ENCODE results near the gene SLC4A2. TPM values are rescaled to one million over a fixed set of nuclear protein-coding genes. Genes with fewer than 3 reads are reported as not detected.
"Not testable (repeated sequence)": the region's sequence is repeated elsewhere in the genome, so short reads cannot be mapped to it uniquely, and the experiment has no call there.

The SLC4A2 gene
- polyA plus RNA-seq (2012; ENCODE audit: low read depth, missing spikeins), result 34.9 TPM

GRCh38 chr7:151059367-151060112 is at the start of gene SLC4A2:
Gene SLC4A2, plus strand, starts transcription at chr7:151059589. Its CDS starts 2,399 bp downstream, at chr7:151061988.
- FAIRE-seq (peak; percentile 73), DNase-seq (ENCODE audit: insufficient read length, low spot score) (peak; percentile 96)
- no peak for TF ChIP-seq POLR2A (IDR thresholded peaks at IDR 0.05; ENCODE audit: low read depth, low read length)
- TF ChIP-seq POU2F2 (IDR thresholded peaks at IDR 0.05; ENCODE audit: low read depth, low read length), result no peak
- TF ChIP-seq PAX5 (IDR thresholded peaks at IDR 0.05; ENCODE audit: insufficient read depth, low read length, severe bottlenecking), result no peak
- TF ChIP-seq TAF1 (IDR thresholded peaks at IDR 0.05; ENCODE audit: low read depth, low read length), result no peak
- TF ChIP-seq SPI1 (IDR thresholded peaks at IDR 0.05; ENCODE audit: low read depth, low read length), result 0 out of 2 replicates have a peak, but pooled peaks have one; percentile 13

DNA sequence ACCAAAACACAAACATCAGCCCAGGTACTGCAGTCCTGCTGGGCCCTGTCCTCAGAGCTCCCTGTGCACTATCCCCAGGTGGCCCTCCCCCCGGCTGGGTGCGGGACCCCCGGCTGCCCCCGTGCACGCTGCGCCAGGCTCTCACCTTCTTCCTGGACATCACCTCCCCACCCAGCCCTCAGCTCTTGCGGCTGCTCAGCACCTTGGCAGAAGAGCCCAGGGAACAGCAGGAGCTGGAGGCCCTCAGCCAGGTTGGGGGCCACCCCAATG is 49.4 kb upstream of the SLC4A2 start:
- TF ChIP-seq POLR2A (IDR thresholded peaks at IDR 0.05; ENCODE audit: low read depth, low read length) (no peak), PAX5 (IDR thresholded peaks at IDR 0.05; ENCODE audit: insufficient read depth, low read length, severe bottlenecking) (no peak), SPI1 (IDR thresholded peaks at IDR 0.05; ENCODE audit: low read depth, low read length) (no peak), TAF1 (IDR thresholded peaks at IDR 0.05; ENCODE audit: low read depth, low read length) (no peak), POLR2AphosphoS5 (IDR thresholded peaks at IDR 0.05; ENCODE audit: low read depth, low read length) (no peak), POU2F2 (IDR thresholded peaks at IDR 0.05; ENCODE audit: low read depth, low read length) (no peak)
- no peak for FAIRE-seq

GRCh38 chr7:151010307-151011096 is 48.9 kb upstream of the SLC4A2 start:
- FAIRE-seq (no peak), DNase-seq (ENCODE audit: insufficient read length, low spot score) (no peak)
- TF ChIP-seq POLR2A (IDR thresholded peaks at IDR 0.05; ENCODE audit: low read depth, low read length) (no peak), PAX5 (IDR thresholded peaks at IDR 0.05; ENCODE audit: insufficient read depth, low read length, severe bottlenecking) (no peak), POU2F2 (IDR thresholded peaks at IDR 0.05; ENCODE audit: low read depth, low read length) (no peak), TAF1 (IDR thresholded peaks at IDR 0.05; ENCODE audit: low read depth, low read length) (no peak), POLR2AphosphoS5 (IDR thresholded peaks at IDR 0.05; ENCODE audit: low read depth, low read length) (no peak), SPI1 (IDR thresholded peaks at IDR 0.05; ENCODE audit: low read depth, low read length) (no peak)

More for the DNA sequence above, 49.4 kb upstream of the SLC4A2 start:
- no peak for DNase-seq (ENCODE audit: insufficient read length, low spot score)

GRCh38 chr7:151011097-151011409 is 48.3 kb upstream of the SLC4A2 start:
- FAIRE-seq, result no peak
- no peak for DNase-seq (ENCODE audit: insufficient read length, low spot score)
- TF ChIP-seq PAX5 (IDR thresholded peaks at IDR 0.05; ENCODE audit: insufficient read depth, low read length, severe bottlenecking) (no peak), POLR2AphosphoS5 (IDR thresholded peaks at IDR 0.05; ENCODE audit: low read depth, low read length) (no peak), SPI1 (IDR thresholded peaks at IDR 0.05; ENCODE audit: low read depth, low read length) (no peak), TAF1 (IDR thresholded peaks at IDR 0.05; ENCODE audit: low read depth, low read length) (no peak), POLR2A (IDR thresholded peaks at IDR 0.05; ENCODE audit: low read depth, low read length) (no peak), POU2F2 (IDR thresholded peaks at IDR 0.05; ENCODE audit: low read depth, low read length) (no peak)

DNA sequence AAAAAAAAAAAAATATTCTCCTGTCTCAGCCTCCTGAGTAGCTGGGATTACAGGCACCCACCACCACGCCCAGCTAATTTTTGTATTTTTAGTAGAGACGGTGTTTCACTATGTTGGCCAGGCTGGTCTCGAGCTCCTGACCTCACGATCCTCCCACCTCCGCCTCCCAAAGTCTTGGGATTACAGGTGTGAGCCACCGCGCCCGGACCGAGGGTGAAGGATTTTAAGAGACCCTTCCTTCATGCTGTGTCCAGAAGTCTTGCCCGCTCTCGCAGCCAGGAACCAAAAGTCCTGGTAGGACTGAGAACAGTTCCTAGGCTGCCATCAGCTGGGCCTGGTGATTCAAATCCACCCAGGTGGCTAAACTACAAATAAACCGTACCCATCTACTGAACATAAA is 47.8 kb upstream of the SLC4A2 start:
- FAIRE-seq; DNase-seq (ENCODE audit: insufficient read length, low spot score): not testable (repeated sequence)

- TF ChIP-seq POLR2A (IDR thresholded peaks at IDR 0.05; ENCODE audit: low read depth, low read length), result no peak
- TF ChIP-seq SPI1 (IDR thresholded peaks at IDR 0.05; ENCODE audit: low read depth, low read length), result no peak
- no peak for TF ChIP-seq TAF1 (IDR thresholded peaks at IDR 0.05; ENCODE audit: low read depth, low read length)
- TF ChIP-seq POLR2AphosphoS5 (IDR thresholded peaks at IDR 0.05; ENCODE audit: low read depth, low read length), result no peak
- no peak for TF ChIP-seq PAX5 (IDR thresholded peaks at IDR 0.05; ENCODE audit: insufficient read depth, low read length, severe bottlenecking)
- no peak for TF ChIP-seq POU2F2 (IDR thresholded peaks at IDR 0.05; ENCODE audit: low read depth, low read length)
- DNase-seq (ENCODE audit: insufficient read length, low spot score), result no peak
- FAIRE-seq, result no peak
Observed at GRCh38 chr7:151012031-151012692, 47.2 kb upstream of the SLC4A2 start.

DNA sequence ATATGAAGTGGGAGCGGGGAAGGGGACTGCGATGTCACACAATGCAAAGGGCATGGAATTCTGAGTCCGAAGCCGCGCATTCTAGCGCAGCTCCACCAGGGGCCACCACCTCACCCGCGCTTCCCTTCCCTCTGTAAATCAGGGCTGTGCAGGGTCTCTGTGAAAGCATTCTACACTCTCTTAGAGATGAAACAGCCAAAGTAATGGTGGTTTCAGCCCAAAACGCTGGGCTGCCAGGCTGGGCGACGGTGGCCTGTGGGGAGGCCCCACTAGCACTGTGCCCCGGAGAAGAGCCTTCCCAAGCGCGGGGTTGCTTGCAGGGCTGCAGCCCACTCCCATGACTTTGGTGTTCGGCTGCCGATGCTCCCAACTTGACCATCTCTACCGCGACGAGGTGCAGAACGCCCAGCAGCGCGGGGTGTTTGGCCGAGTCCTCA is 46.5 kb upstream of the SLC4A2 start:
- peak; percentile 43 for FAIRE-seq
- TF ChIP-seq SPI1 (IDR thresholded peaks at IDR 0.05; ENCODE audit: low read depth, low read length) (no peak), PAX5 (IDR thresholded peaks at IDR 0.05; ENCODE audit: insufficient read depth, low read length, severe bottlenecking) (no peak), POU2F2 (IDR thresholded peaks at IDR 0.05; ENCODE audit: low read depth, low read length) (no peak), POLR2AphosphoS5 (IDR thresholded peaks at IDR 0.05; ENCODE audit: low read depth, low read length) (no peak), POLR2A (IDR thresholded peaks at IDR 0.05; ENCODE audit: low read depth, low read length) (no peak), TAF1 (IDR thresholded peaks at IDR 0.05; ENCODE audit: low read depth, low read length) (no peak)

GRCh38 chr7:151013356-151013732 is 46.0 kb upstream of the SLC4A2 start:
- no peak for DNase-seq (ENCODE audit: insufficient read length, low spot score)
- TF ChIP-seq SPI1 (IDR thresholded peaks at IDR 0.05; ENCODE audit: low read depth, low read length) (no peak), PAX5 (IDR thresholded peaks at IDR 0.05; ENCODE audit: insufficient read depth, low read length, severe bottlenecking) (no peak), POLR2AphosphoS5 (IDR thresholded peaks at IDR 0.05; ENCODE audit: low read depth, low read length) (no peak), POU2F2 (IDR thresholded peaks at IDR 0.05; ENCODE audit: low read depth, low read length) (no peak), POLR2A (IDR thresholded peaks at IDR 0.05; ENCODE audit: low read depth, low read length) (no peak), TAF1 (IDR thresholded peaks at IDR 0.05; ENCODE audit: low read depth, low read length) (no peak)
- no peak for FAIRE-seq

More for the DNA sequence above, 46.5 kb upstream of the SLC4A2 start:
- DNase-seq (ENCODE audit: insufficient read length, low spot score), result no peak

DNA sequence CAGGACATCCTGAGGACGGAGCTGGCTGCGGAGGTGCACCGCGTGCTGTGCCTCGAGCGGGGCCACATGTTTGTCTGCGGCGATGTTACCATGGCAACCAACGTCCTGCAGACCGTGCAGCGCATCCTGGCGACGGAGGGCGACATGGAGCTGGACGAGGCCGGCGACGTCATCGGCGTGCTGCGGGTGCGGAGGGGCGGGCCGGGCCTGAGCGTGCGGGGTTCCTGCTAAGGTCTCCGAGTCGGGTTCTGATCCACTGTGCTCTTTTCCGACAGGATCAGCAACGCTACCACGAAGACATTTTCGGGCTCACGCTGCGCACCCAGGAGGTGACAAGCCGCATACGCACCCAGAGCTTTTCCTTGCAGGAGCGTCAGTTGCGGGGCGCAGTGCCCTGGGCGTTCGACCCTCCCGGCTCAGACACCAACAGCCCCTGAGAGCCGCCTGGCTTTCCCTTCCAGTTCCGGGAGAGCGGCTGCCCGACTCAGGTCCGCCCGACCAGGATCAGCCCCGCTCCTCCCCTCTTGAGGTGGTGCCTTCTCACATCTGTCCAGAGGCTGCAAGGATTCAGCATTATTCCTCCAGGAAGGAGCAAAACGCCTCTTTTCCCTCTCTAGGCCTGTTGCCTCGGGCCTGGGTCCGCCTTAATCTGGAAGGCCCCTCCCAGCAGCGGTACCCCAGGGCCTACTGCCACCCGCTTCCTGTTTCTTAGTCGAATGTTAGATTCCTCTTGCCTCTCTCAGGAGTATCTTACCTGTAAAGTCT is 45.5 kb upstream of the SLC4A2 start:
- FAIRE-seq, result peak; percentile 85
- DNase-seq (ENCODE audit: insufficient read length, low spot score), result peak; percentile 67
- TF ChIP-seq PAX5 (IDR thresholded peaks at IDR 0.05; ENCODE audit: insufficient read depth, low read length, severe bottlenecking) (no peak), POLR2AphosphoS5 (IDR thresholded peaks at IDR 0.05; ENCODE audit: low read depth, low read length) (no peak), TAF1 (IDR thresholded peaks at IDR 0.05; ENCODE audit: low read depth, low read length) (no peak), SPI1 (IDR thresholded peaks at IDR 0.05; ENCODE audit: low read depth, low read length) (no peak), POU2F2 (IDR thresholded peaks at IDR 0.05; ENCODE audit: low read depth, low read length) (no peak), POLR2A (IDR thresholded peaks at IDR 0.05; ENCODE audit: low read depth, low read length) (no peak)
